Trophoblast cell (in vitro differentiated cells and primary cell): ENCODE measurements around the gene GRAMD1C.

Experiments used
- DNase-seq, 2 donors: peaks; one replicate each; pipeline ENCODE4 v3.0.0-alpha.2; 2016
- H2AFZ ChIP-seq: 2 replicates; pipeline ENCODE4 v1.6.1; 2013; ENCODE audit warnings: low read length, moderate library complexity, mild to moderate bottlenecking; ENCODE audit not compliant: insufficient read depth, poor library complexity
- H2AK5ac ChIP-seq: 2 replicates; pipeline ENCODE4 v1.6.1; 2013; ENCODE audit warnings: mild to moderate bottlenecking, low read length
- H2BK120ac ChIP-seq: 2 replicates; pipeline ENCODE4 v1.6.1; 2013; ENCODE audit warnings: low read length, mild to moderate bottlenecking, moderate library complexity; ENCODE audit not compliant: insufficient read depth, poor library complexity
- H2BK12ac ChIP-seq: 2 replicates; pipeline ENCODE4 v1.6.1; 2013; ENCODE audit warnings: mild to moderate bottlenecking, low read length, moderate library complexity
- H2BK5ac ChIP-seq: 2 replicates; pipeline ENCODE4 v1.6.1; 2013; ENCODE audit warnings: low read length, low read depth, moderate library complexity, mild to moderate bottlenecking; ENCODE audit not compliant: poor library complexity
- H3K14ac ChIP-seq: 2 replicates; pipeline ENCODE4 v1.6.1; 2013; ENCODE audit warnings: mild to moderate bottlenecking, low read length
- H3K18ac ChIP-seq: 2 replicates; pipeline ENCODE4 v1.6.1; 2013; ENCODE audit warnings: mild to moderate bottlenecking, low read length
- H3K23ac ChIP-seq: 2 replicates; pipeline ENCODE4 v1.6.1; 2013; ENCODE audit warnings: low read length
- H3K27ac ChIP-seq: 2 replicates; pipeline ENCODE4 v1.5.1; 2013; ENCODE audit warnings: low read depth, mild to moderate bottlenecking, inconsistent platforms, low read length, moderate library complexity
- H3K27me3 ChIP-seq: 2 replicates; pipeline ENCODE4 v1.6.1; 2013; ENCODE audit warnings: inconsistent platforms, mild to moderate bottlenecking, low read length, moderate library complexity; ENCODE audit not compliant: insufficient read depth
- H3K36me3 ChIP-seq, 2 experiments: 1 replicate in 1 of 2; 2 replicates in 1 of 2; pipeline ENCODE4 v1.6.1; 2013; ENCODE audit warnings: low read length in 2 of 2, mild to moderate bottlenecking in 2 of 2, moderate library complexity in 1 of 2; ENCODE audit not compliant: insufficient read depth in 2 of 2, control insufficient read depth in 1 of 2
- H3K4ac ChIP-seq: 2 replicates; pipeline ENCODE4 v1.6.1; 2013; ENCODE audit warnings: low read depth, mild to moderate bottlenecking, low read length, moderate library complexity
- H3K4me1 ChIP-seq, 2 experiments: 1 replicate in 1 of 2; 2 replicates in 1 of 2; pipeline ENCODE4 v1.6.1; 2013; ENCODE audit warnings: low read length in 2 of 2, mild to moderate bottlenecking in 2 of 2, moderate library complexity in 1 of 2; ENCODE audit not compliant: insufficient read depth in 2 of 2, control insufficient read depth in 1 of 2
- H3K4me2 ChIP-seq: 2 replicates; pipeline ENCODE4 v1.6.1; 2013; ENCODE audit warnings: inconsistent platforms, mild to moderate bottlenecking, low read length, moderate library complexity
- H3K4me3 ChIP-seq: 2 replicates; pipeline ENCODE4 v1.5.1; 2013; ENCODE audit warnings: mild to moderate bottlenecking, low read depth, low read length, inconsistent platforms
- H3K79me1 ChIP-seq: one replicate; pipeline ENCODE4 v1.6.1; 2013; ENCODE audit warnings: low read length
- H3K79me2 ChIP-seq: 2 replicates; pipeline ENCODE4 v1.6.1; 2013; ENCODE audit warnings: low read length, mild to moderate bottlenecking; ENCODE audit not compliant: control insufficient read depth, insufficient read depth, poor library complexity
- H3K9ac ChIP-seq: 2 replicates; pipeline ENCODE4 v1.6.1; 2013; ENCODE audit warnings: mild to moderate bottlenecking, low read length
- H3K9me3 ChIP-seq: 2 replicates; pipeline ENCODE4 v1.6.1; 2013; ENCODE audit warnings: low read depth, mild to moderate bottlenecking, control low read depth, inconsistent platforms, low read length; ENCODE audit not compliant: insufficient read depth
- H4K12ac ChIP-seq: 2 replicates; pipeline ENCODE4 v1.6.1; 2013; ENCODE audit warnings: low read depth, mild to moderate bottlenecking, low read length, moderate library complexity
- H4K8ac ChIP-seq: 2 replicates; pipeline ENCODE4 v1.6.1; 2013; ENCODE audit warnings: low read depth, mild to moderate bottlenecking, low read length, moderate library complexity
- H4K91ac ChIP-seq: one replicate; pipeline ENCODE4 v1.6.1; 2013; ENCODE audit warnings: low read depth, mild to moderate bottlenecking, low read length, moderate library complexity
- WGBS: extraction: QIAGEN DNeasy Blood & Tissue Kit; methylation state at CpG from one replicate; pipeline ENCODE4 v1.1.7; 2013; ENCODE audit warnings: missing lambda C conversion rate; ENCODE audit not compliant: insufficient read length, insufficient coverage; ENCODE audit errors: extremely low coverage; 5-methylcytosine and 5-hydroxymethylcytosine counted together

The GRAMD1C gene

DNA sequence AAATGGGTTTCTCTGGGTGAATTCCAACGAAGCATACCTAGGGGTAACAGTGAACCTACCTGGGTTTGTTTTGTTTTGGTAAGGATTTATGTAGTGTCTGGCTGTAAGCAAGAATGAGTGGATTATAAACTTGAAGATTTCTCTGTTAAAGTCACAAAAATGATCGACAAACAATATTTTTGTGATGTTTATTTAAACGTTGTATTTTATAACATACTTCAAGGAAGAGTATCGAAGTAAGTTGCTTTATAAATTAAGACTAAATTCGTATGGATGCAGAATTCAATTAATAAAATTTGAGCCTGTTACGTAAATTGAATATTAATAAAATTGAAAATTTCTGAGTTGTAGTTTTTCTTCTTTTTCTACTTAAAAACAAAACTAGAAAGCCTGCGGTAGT, 108.2 kb downstream of the GRAMD1C start:
- no CpG with 5 or more reads among the region's 7 CpGs for WGBS
- H3K4me3 ChIP-seq: no peak overlapping the region
- H4K12ac ChIP-seq: no peak overlapping the region
- no peak overlapping the region for H3K4me2 ChIP-seq
- H2BK5ac ChIP-seq: no peak overlapping the region
- H3K18ac ChIP-seq: no peak overlapping the region
- H3K27me3 ChIP-seq: no peaks in the 10 kb centered on the region
- H3K4me1 ChIP-seq: peaks cover 0 to 6% of the 10 kb centered on the region in 2 experiments
- H3K79me1 ChIP-seq: no peaks in the 10 kb centered on the region
- H2AK5ac ChIP-seq: no peak overlapping the region
- no peak overlapping the region for H3K23ac ChIP-seq
- H4K8ac ChIP-seq: no peak overlapping the region
- H2BK120ac ChIP-seq: no peak overlapping the region
- no peak overlapping the region for H3K9ac ChIP-seq
- H2BK12ac ChIP-seq: no peak overlapping the region
- no peaks in the 10 kb centered on the region for H3K36me3 ChIP-seq
- H3K79me2 ChIP-seq: no peaks in the 10 kb centered on the region
- H3K27ac ChIP-seq: no peak overlapping the region
- DNase-seq: no peak
- H3K4ac ChIP-seq: no peak overlapping the region
- no peak overlapping the region for H2AFZ ChIP-seq
- H3K9me3 ChIP-seq: no peaks in the 10 kb centered on the region
- H4K91ac ChIP-seq: no peak overlapping the region
- no peak overlapping the region for H3K14ac ChIP-seq

DNA sequence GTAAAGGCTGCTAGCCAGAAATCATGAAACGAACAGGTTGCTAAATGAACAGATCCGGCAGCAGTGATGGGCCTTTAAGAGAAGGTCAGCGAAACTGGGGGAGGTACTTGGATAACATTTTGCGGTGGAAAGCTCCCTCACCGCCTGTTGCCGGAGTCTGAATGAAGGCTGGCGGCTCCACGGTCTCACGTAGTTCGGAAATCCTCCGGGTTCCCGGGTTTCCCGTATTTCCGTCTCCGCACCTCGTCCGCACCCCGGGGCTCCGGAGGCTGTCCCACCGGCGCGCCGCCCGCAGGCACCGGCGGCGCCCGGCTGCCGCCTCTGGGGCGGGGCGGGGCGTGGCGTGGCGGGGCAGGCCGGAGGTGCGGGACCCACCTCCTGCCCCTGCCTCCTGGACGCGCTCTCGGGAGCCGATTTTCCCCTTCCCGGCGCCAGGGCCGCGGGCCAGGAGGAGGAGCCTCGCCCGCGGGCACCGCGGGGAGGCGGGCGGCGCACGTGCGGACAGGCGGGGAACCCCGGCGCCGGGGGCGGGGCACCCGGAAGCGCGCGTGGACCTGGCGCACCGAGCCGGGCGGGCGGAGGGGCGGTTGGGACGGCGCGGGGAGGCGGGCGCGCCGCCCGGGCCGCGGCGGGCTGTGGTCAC, 108.9 kb downstream of the GRAMD1C start, which contains the start of gene ZDHHC23:
Gene ZDHHC23, plus strand, starts transcription at position 642 of the 643 bp plus-strand sequence. CDS start 790 bp downstream, outside the sequence.
- Histone ChIP-seq H4K12ac (no peak within 1 kb of the TSS), H3K9me3 (no peaks in the 10 kb centered on the region), H3K4me2 (peak within 1 kb of the TSS; percentile 87), H3K4me3 (peak within 1 kb of the TSS; percentile 72), H4K91ac (no peak within 1 kb of the TSS), H2AFZ (peak within 1 kb of the TSS; percentile 61), H3K79me1 (no peaks in the 10 kb centered on the region), H2BK5ac (no peak within 1 kb of the TSS), H3K27ac (peak within 1 kb of the TSS; percentile 30), H3K18ac (peak within 1 kb of the TSS; percentile 2), H4K8ac (peak within 1 kb of the TSS; percentile 32), H3K14ac (peak within 1 kb of the TSS; percentile 26), H3K36me3 (no peaks in the 10 kb centered on the region), H2BK12ac (no peak within 1 kb of the TSS), H2BK120ac (no peak within 1 kb of the TSS), H3K27me3 (no peaks in the 10 kb centered on the region), H3K9ac (peak within 1 kb of the TSS; percentile 4), H3K4me1 (peaks cover 0 to 6% of the 10 kb centered on the region in 2 experiments), H2AK5ac (no peak within 1 kb of the TSS), H3K4ac (no peak within 1 kb of the TSS), H3K79me2 (no peaks in the 10 kb centered on the region), H3K23ac (no peak within 1 kb of the TSS)
- peak; percentile 70 to 84 for DNase-seq
- no CpG with 5 or more reads among the region's 80 CpGs for WGBS

DNA sequence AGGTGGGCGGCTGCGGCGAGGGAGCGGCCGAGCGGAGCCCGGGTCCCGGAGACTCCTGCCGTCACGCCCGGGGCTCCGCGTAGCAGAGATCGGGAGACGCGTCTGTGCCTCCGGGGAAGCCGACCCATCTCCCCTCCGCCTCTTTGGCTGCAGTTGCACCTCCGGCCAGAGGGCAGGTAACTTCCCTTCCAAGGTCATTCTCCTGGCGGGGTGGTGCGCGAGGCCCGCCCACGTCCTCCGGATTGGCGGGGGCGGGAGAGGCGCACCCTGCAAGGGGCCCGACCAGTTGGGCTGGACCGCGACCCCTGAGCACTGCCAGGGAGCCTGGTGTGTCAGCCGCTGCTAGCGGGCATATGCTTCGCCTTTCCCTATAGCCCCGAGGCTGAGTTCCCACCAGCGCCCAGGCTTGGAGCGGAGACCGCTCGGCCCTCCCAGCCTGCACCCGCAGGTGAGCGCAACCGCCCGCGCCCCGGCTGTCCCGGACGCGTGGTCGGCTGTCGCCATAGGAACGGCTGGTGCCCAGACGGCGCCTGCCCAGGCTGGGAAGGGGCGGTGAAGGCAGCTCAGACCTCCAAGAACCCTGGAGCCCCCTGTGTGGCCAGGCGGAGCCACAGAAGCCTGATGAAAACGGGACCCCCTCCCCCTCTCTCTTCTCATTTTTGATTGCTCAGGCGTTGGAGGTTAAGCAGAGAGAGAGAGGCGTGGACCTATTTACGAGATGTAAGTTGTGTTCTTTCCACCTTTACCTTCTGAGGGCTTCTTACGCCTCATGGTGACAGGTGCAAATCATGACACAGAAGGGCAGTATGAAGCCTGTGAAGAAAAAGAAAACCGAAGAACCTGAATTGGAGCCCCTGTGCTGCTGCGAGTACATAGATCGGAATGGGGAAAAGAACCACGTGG, 109.7 kb downstream of the GRAMD1C start:
- Histone ChIP-seq H3K79me2 (no peaks in the 10 kb centered on the region), H2BK120ac (no peak overlapping the region), H4K8ac (no peak overlapping the region), H3K36me3 (no peaks in the 10 kb centered on the region), H3K23ac (no peak overlapping the region), H3K4me3 (peak overlapping the region; percentile 72), H3K4ac (no peak overlapping the region), H3K27ac (peak overlapping the region; percentile 30), H4K12ac (no peak overlapping the region), H3K9ac (no peak overlapping the region), H2BK5ac (no peak overlapping the region), H4K91ac (no peak overlapping the region), H3K79me1 (no peaks in the 10 kb centered on the region), H2AFZ (peak overlapping the region; percentile 61), H3K27me3 (no peaks in the 10 kb centered on the region), H3K4me1 (peaks cover 0 to 6% of the 10 kb centered on the region in 2 experiments), H2BK12ac (no peak overlapping the region), H3K14ac (peak overlapping the region; percentile 26), H2AK5ac (no peak overlapping the region), H3K18ac (peak overlapping the region; percentile 2), H3K4me2 (peak overlapping the region; percentile 87), H3K9me3 (no peaks in the 10 kb centered on the region)
- DNase-seq: peak; percentile 53 to 67
- WGBS: no CpG with 5 or more reads among the region's 65 CpGs

DNA sequence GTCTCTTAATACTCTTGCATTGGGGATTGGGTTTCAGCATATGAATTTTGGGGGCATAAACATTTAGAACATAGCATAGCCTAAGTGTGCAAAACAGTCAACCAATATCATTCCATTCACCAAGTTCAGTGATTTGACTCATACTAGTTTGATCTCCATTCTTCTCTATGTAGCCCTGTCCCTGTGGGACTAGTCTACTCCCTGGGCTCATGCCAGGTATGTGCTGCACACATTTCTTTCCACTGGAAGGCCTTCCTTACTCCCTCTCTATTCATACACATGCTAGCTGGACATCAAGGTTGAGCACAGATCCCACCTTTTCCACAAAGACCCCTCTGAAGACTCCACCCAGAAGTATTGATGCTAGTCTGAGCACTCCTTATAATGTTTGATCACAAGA, 114.3 kb downstream of the GRAMD1C start:
- no peak overlapping the region for H2AFZ ChIP-seq
- no peak for DNase-seq
- H3K23ac ChIP-seq: no peak overlapping the region
- H3K18ac ChIP-seq: no peak overlapping the region
- H4K8ac ChIP-seq: no peak overlapping the region
- no peak overlapping the region for H3K4me3 ChIP-seq
- no peaks in the 10 kb centered on the region for H3K27me3 ChIP-seq
- no peak overlapping the region for H3K4me2 ChIP-seq
- no peak overlapping the region for H3K4ac ChIP-seq
- H2BK12ac ChIP-seq: no peak overlapping the region
- H2BK120ac ChIP-seq: no peak overlapping the region
- no peak overlapping the region for H3K9ac ChIP-seq
- H2BK5ac ChIP-seq: no peak overlapping the region
- H3K36me3 ChIP-seq: no peaks in the 10 kb centered on the region
- peaks cover 2 to 6% of the 10 kb centered on the region in 2 experiments for H3K4me1 ChIP-seq
- no peak overlapping the region for H3K14ac ChIP-seq
- no peaks in the 10 kb centered on the region for H3K79me1 ChIP-seq
- H3K9me3 ChIP-seq: peaks cover 1% of the 10 kb centered on the region
- no peak overlapping the region for H4K12ac ChIP-seq
- no peak overlapping the region for H3K27ac ChIP-seq
- H3K79me2 ChIP-seq: no peaks in the 10 kb centered on the region
- H2AK5ac ChIP-seq: no peak overlapping the region
- H4K91ac ChIP-seq: no peak overlapping the region
